ENCODE data around the gene HOXC13.

DNA sequence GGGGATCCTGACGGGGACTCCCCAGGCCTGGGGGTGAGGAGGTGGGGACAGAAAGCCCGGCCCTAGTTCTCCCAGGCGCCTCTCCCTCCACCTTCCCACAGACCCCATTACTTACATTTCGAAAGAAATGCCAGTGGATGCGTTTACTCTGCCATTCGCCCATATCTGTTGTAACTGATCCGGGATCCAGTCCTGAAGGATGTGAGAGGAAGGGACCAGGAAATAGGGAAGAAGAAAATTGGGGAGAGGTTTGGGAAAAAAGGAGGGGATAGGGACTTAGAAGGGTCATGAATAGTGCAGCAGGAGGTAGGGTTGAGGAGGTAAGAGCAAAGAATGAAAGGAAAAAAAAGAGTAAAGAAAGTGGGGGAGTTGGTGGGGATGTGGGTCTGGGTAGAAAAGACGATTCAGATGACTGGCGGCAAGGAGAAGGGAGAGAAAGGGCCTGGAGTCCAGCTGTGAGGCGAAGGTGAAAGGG is 17.2 kb downstream of the HOXC13 start:
- TF ChIP-seq CTCF (conservative IDR thresholded peaks at IDR 0.05; ENCODE audit: low read depth in 2 of 2) (no peak), REST (IDR thresholded peaks at IDR 0.05; ENCODE audit: unreplicated experiment) (no peak)

All from GM23338 (cell line).